ENCODE measurements around the gene IPO4. TPM values are rescaled to one million over a fixed set of nuclear protein-coding genes. Genes with fewer than 3 reads are reported as not detected.

The IPO4 gene
- total and polyA plus RNA-seq, 10 of the 15 experiments (the other 5 are each of a cell fraction or from before 2014, with no cell fraction given) = 7.8 to 139 (median 37.6) TPM

GRCh38 chr14:24204163-24205146 lies 15.8 kb upstream of the IPO4 start:
- CTCF ChIA-PET = interaction anchor here (1.2 kb wide), 1 partner anchor 11 kb away, joined by 3 read pairs; the partner anchor contains the start of gene MDP1
- SMC1A ChIA-PET (ENCODE audit: uncharacterized antibody, unreplicated experiment) = no interaction called here
- H3K27ac ChIP-seq (ENCODE audit: control insufficient read depth, insufficient read depth) = no peak overlapping the region
- 79% methylated on average over 7 of the region's 7 CpGs for WGBS (ENCODE audit: insufficient coverage, insufficient replicate concordance, low lambda C conversion rate, missing lambda C conversion rate)
- BruUV-seq (replicated peaks) = no TSS peak
- no peak for TF ChIP-seq HSF1 (IDR thresholded peaks at IDR 0.05; ENCODE audit: low read depth, low read length)
- no peak for TF ChIP-seq FOS (IDR thresholded peaks at IDR 0.05; ENCODE audit: borderline replicate concordance, extremely low read depth, insufficient read length)
- TF ChIP-seq TAF1 (IDR thresholded peaks at IDR 0.05; ENCODE audit: borderline replicate concordance, low read depth, low read length) = no peak
- TF ChIP-seq HDAC6 (IDR thresholded peaks at IDR 0.05; ENCODE audit: unreplicated experiment) = no peak
- no peak for TF ChIP-seq JUND (IDR thresholded peaks at IDR 0.05; ENCODE audit: low read depth, low read length)
- TF ChIP-seq SMAD5 (IDR thresholded peaks at IDR 0.05; ENCODE audit: low read depth) = no peak
- TF ChIP-seq IKZF1 (conservative IDR thresholded peaks at IDR 0.05) = no peak
- TF ChIP-seq PBX3 (IDR thresholded peaks at IDR 0.05; ENCODE audit: insufficient replicate concordance, low read depth, low read length) = no peak
- no peak for TF ChIP-seq GATAD2B (conservative IDR thresholded peaks at IDR 0.05; ENCODE audit: low read depth)
- TF ChIP-seq NKRF (conservative IDR thresholded peaks at IDR 0.05) = no peak
- H3K4me3 ChIP-seq = no peak overlapping the region
- intact Hi-C loops (cut with micrococcal nuclease; ENCODE audit: unreplicated experiment) (no loop called here), in situ Hi-C loops (cut with MboI) (no loop called here)
- POLR2A ChIA-PET = interaction anchor here (0.7 to 1.1 kb wide), 3 partner anchors 9 to 96 kb away, joined by 3 read pairs; partner anchors contain the start of gene TM9SF1
- no peaks in the 10 kb centered on the region for H3K27me3 ChIP-seq (replicated peaks in 1 of 2; ENCODE audit: control insufficient read depth in 2 of 2, insufficient read depth in 2 of 2, low read length in 1 of 2)
- peaks cover 1 to 24% of the 10 kb centered on the region in 2 experiments; a peak in 3 of 4 replicates for H3K36me3 ChIP-seq (ENCODE audit: control insufficient read depth in 2 of 2, insufficient read depth in 2 of 2, low read length in 1 of 2)
- DNase-seq (ENCODE audit: low read depth, low spot score) = no peak
- peaks cover 5% of the 10 kb centered on the region for H3K9me3 ChIP-seq (replicated peaks; ENCODE audit: control insufficient read depth, insufficient read depth, low read length)
- FAIRE-seq = no peak
- H3K79me2 ChIP-seq (ENCODE audit: control insufficient read depth, insufficient read depth, low read length) = no peaks in the 10 kb centered on the region
- 0 out of 2 replicates have a peak, but pooled peaks cover 3% of the 10 kb centered on the region for H4K20me1 ChIP-seq (ENCODE audit: control insufficient read depth, insufficient read depth)
- no peak overlapping the region for H3K4me2 ChIP-seq (ENCODE audit: control insufficient read depth, insufficient read depth)
- no peak for ATAC-seq
- no peak overlapping the region for H2AFZ ChIP-seq (ENCODE audit: control insufficient read depth, low read depth, low read length)
- H3K9ac ChIP-seq (ENCODE audit: control insufficient read depth, insufficient read depth, low read length) = no peak overlapping the region
- no peaks in the 10 kb centered on the region; the same call in none of the 2 replicates for H3K4me1 ChIP-seq (ENCODE audit: control insufficient read depth, insufficient read depth, low read length)
- RAD21 ChIA-PET (ENCODE audit: unreplicated experiment) = no interaction called here

All from GM12878 (cell line).